A549 (cell line): ENCODE measurements around the gene TIMP1. TPM values are rescaled to one million over a fixed set of nuclear protein-coding genes. Genes with fewer than 3 reads are reported as not detected.

Experiments used
- ATAC-seq, 2 experiments: fragments of 200-7000 bp in 1 of 2; fragments of >200 bp in 1 of 2; cut with Nextera tagmentation in 1 of 2; cut with Tn5 transposase in 1 of 2; 3 replicates each; pipeline versions ENCODE4 v1.8.0 to v1.9.1; 2018 to 2020; ENCODE audit warnings: mild to moderate bottlenecking in 1 of 2, moderate library complexity in 1 of 2
- CTCF ChIA-PET: fragments of 300-600 bp; sonication (Branson Sonifier 250); formaldehyde crosslinking; extraction: SDS; loops from one replicate; lab custom pipeline; 2021; ENCODE audit warnings: antibody characterized with exemption, inconsistent platforms; lab: Yijun Ruan, JAX
- POLR2A ChIA-PET: fragments of 350-600 bp; formaldehyde crosslinking; extraction: SDS; loops from one replicate; lab custom pipeline; 2021; ENCODE audit warnings: antibody characterized with exemption, inconsistent platforms; lab: Yijun Ruan, JAX
- DNase-seq, 2 experiments: peaks; one replicate each; pipeline versions ENCODE4 v3.0.0 to v3.0.0-alpha.2; 2011 to 2016; ENCODE audit warnings: low read depth in 1 of 2, low spot score in 1 of 2
- FAIRE-seq: peaks from 2 replicates; lab custom pipeline; 2011; peaks lifted over from hg19 to GRCh38; lab: Jason Lieb, UNC
- H3K27ac ChIP-seq, 2 experiments: fragments of >200 bp; sonication (Bioruptor Twin); formaldehyde crosslinking; 3 replicates each; pipeline ENCODE4 v1.5.1; 2016 to 2017
- H3K4me1 ChIP-seq: fragments of >200 bp; sonication (Bioruptor Twin); formaldehyde crosslinking; 3 replicates; pipeline ENCODE4 v1.6.1; 2016
- H3K4me2 ChIP-seq: fragments of >200 bp; sonication (Bioruptor Twin); formaldehyde crosslinking; 3 replicates; pipeline ENCODE4 v1.6.1; 2016
- H3K4me3 ChIP-seq: fragments of >200 bp; sonication (Bioruptor Twin); formaldehyde crosslinking; 3 replicates; pipeline ENCODE4 v1.5.1; 2016
- H3K9me3 ChIP-seq: fragments of >200 bp; sonication (Bioruptor Twin); formaldehyde crosslinking; 3 replicates; pipeline ENCODE4 v1.6.1; 2016
- ATOH8 ChIP-seq: fragments of 250-450 bp; sonication (Bioruptor Pico); IDR thresholded peaks from 2 replicates; pipeline ENCODE4 v1.5.0; 2020; ENCODE audit warnings: low read depth, mild to moderate bottlenecking, moderate library complexity
- CBX8 ChIP-seq: fragments of 200-600 bp; sonication (generic); IDR thresholded peaks from 2 replicates; pipeline ENCODE4 v1.6.1; 2016
- CHD2 ChIP-seq: fragments of 150-350 bp; IDR thresholded peaks from 2 replicates; pipeline ENCODE4 v1.6.1; 2014; ENCODE audit warnings: low read length; ENCODE audit not compliant: partially characterized antibody
- CTCF ChIP-seq: fragments of >200 bp; sonication (Bioruptor Twin); formaldehyde crosslinking; IDR thresholded peaks from 3 replicates; pipeline ENCODE4 v1.5.1; 2016
- EHF ChIP-seq: fragments of 250-450 bp; sonication (Bioruptor Pico); IDR thresholded peaks from 2 replicates; pipeline ENCODE4 v1.5.0; 2020; ENCODE audit warnings: mild to moderate bottlenecking
- ELK1 ChIP-seq: fragments of 150-350 bp; IDR thresholded peaks from 2 replicates; pipeline ENCODE4 v1.6.1; 2014; ENCODE audit warnings: low read depth, mild to moderate bottlenecking, low read length
- EP300 ChIP-seq, 2 experiments: fragments of >200 bp; sonication (Bioruptor Twin); formaldehyde crosslinking; IDR thresholded peaks; 2 replicates in 1 of 2; 3 replicates in 1 of 2; pipeline ENCODE4 v1.6.1; 2016 to 2017
- FOSB ChIP-seq: fragments of 250-450 bp; sonication (Bioruptor Pico); IDR thresholded peaks from 2 replicates; pipeline ENCODE4 v1.5.0; 2020; ENCODE audit warnings: mild to moderate bottlenecking, moderate library complexity
- HDAC2 ChIP-seq: fragments of 200-600 bp; sonication (generic); IDR thresholded peaks from 2 replicates; pipeline ENCODE4 v1.6.1; 2016
- HES2 ChIP-seq: fragments of >200 bp; sonication (Bioruptor Twin); formaldehyde crosslinking; IDR thresholded peaks from 2 replicates; pipeline ENCODE4 v1.6.1; 2016
- HOXB13 ChIP-seq: fragments of 250-450 bp; sonication (Bioruptor Pico); IDR thresholded peaks from 2 replicates; pipeline ENCODE4 v1.5.0; 2020; ENCODE audit warnings: low read depth, mild to moderate bottlenecking, moderate library complexity
- MAZ ChIP-seq: fragments of 150-350 bp; IDR thresholded peaks from 2 replicates; pipeline ENCODE4 v1.6.1; 2014; ENCODE audit warnings: antibody characterized with exemption, low read depth, low read length, borderline replicate concordance
- NR3C1 ChIP-seq: fragments of >200 bp; sonication (Bioruptor Twin); formaldehyde crosslinking; IDR thresholded peaks from 3 replicates; pipeline ENCODE4 v1.6.1; 2017
- RARB ChIP-seq: fragments of 250-450 bp; sonication (Bioruptor Pico); IDR thresholded peaks from 2 replicates; pipeline ENCODE4 v1.8.0; 2021; ENCODE audit warnings: mild to moderate bottlenecking, moderate library complexity
- REST ChIP-seq: fragments of 200-600 bp; sonication (generic); IDR thresholded peaks from 2 replicates; pipeline ENCODE4 v1.6.1; 2016; ENCODE audit warnings: antibody characterized with exemption, mild to moderate bottlenecking, moderate library complexity
- RFX5 ChIP-seq: fragments of 450-650 bp; IDR thresholded peaks from 2 replicates; pipeline ENCODE4 v1.7.1; 2014; ENCODE audit warnings: antibody characterized with exemption, mild to moderate bottlenecking, moderate library complexity
- ZFP36 ChIP-seq: fragments of 450-650 bp; IDR thresholded peaks from 2 replicates; pipeline ENCODE4 v1.6.1; 2014; ENCODE audit warnings: borderline replicate concordance; ENCODE audit not compliant: partially characterized antibody
- WGBS: methylation state at CpG from one replicate; pipeline ENCODE4 v1.1.6; 2017; ENCODE audit errors: missing lambda C conversion rate; 5-methylcytosine and 5-hydroxymethylcytosine counted together
- polyA plus RNA-seq, 4 experiments: library from polyadenylated mRNA; depleted of rRNA in 3 of 4; stranded (reverse); fragments of >200 nt; fragmentation: RNase III in 1 of 4; extraction: RNeasy Plus Mini Kit Qiagen cat#74134 plus additional on column Dnase treatment in 1 of 4; gene quantifications; 2 replicates in 3 of 4; 3 replicates in 1 of 4; pipeline ENCODE4 v1.2.3, GENCODE V29; 2011 to 2017

TIMP1 gene
- polyA plus RNA-seq, 2 of the 4 experiments (the other 2 are of a cell fraction) = 83.2 to 144 TPM

GRCh38 chrX:47610511-47610910, 28.3 kb downstream of the TIMP1 start (continued):
- no peak for TF ChIP-seq EP300 (IDR thresholded peaks at IDR 0.05)
- TF ChIP-seq MAZ = no peak

- FAIRE-seq = no peak
These were observed 29.3 kb downstream of the TIMP1 start for GRCh38 chrX:47611489-47611888.

GRCh38 chrX:47611926-47612325, 29.7 kb downstream of the TIMP1 start:
- TF ChIP-seq RARB (CRISPR knock-in tag) (no peak), REST (no peak), CBX8 (no peak), NR3C1 (no peak), ZFP36 (no peak), HES2 (no peak), RFX5 (no peak), ATOH8 (no peak), CHD2 (no peak), HDAC2 (no peak), ELK1 (no peak), FOSB (CRISPR knock-in tag) (no peak), CTCF (no peak), EHF (CRISPR knock-in tag) (no peak)
- no peak overlapping the region for H3K4me2 ChIP-seq
- H3K4me1 ChIP-seq = no peaks in the 10 kb centered on the region
- WGBS = 57% methylated on average over 1 of the region's 2 CpGs
- POLR2A ChIA-PET = no interaction called here
- no peak overlapping the region for H3K4me3 ChIP-seq
- no peak for ATAC-seq
- H3K9me3 ChIP-seq = no peaks in the 10 kb centered on the region
- no peak overlapping the region for H3K27ac ChIP-seq
- no peak for DNase-seq
- FAIRE-seq = no peak
- CTCF ChIA-PET = interaction anchor here (0.7 kb wide), 2 partner anchors 32 to 71 kb away, joined by 3 read pairs; no protein-coding TSS in a partner anchor

More at GRCh38 chrX:47611489-47611888, 29.3 kb downstream of the TIMP1 start:
- TF ChIP-seq HOXB13 (CRISPR knock-in tag) (no peak), EHF (CRISPR knock-in tag) (no peak), RARB (CRISPR knock-in tag) (no peak)
- TF ChIP-seq, all 56 proteins: peak for 0
- 34% methylated on average over 2 of the region's 2 CpGs for WGBS
- H3K4me1 ChIP-seq = no peaks in the 10 kb centered on the region
- no peak overlapping the region for H3K4me3 ChIP-seq
- no peak overlapping the region for H3K4me2 ChIP-seq
- DNase-seq = no peak
- no peak overlapping the region for H3K27ac ChIP-seq
- ChIA-PET POLR2A (no interaction called here), CTCF (no interaction called here)
- H3K9me3 ChIP-seq = no peaks in the 10 kb centered on the region
- ATAC-seq = no peak
